Uterus (tissue), 4 donors: ENCODE measurements around the gene PFKM. TPM values are rescaled to one million over a fixed set of nuclear protein-coding genes. Genes with fewer than 3 reads are reported as not detected.

Experiments
- DNase-seq, 2 donors: peaks; one replicate each; pipeline ENCODE4 v3.0.0-alpha.2; 2019 to 2020
- H3K27ac ChIP-seq, 2 donors: fragments of 200-600 bp; sonication (generic); 1 replicate in 1 of 2; 2 replicates in 1 of 2; pipeline ENCODE4 v1.5.1; 2016 to 2018
- H3K27me3 ChIP-seq, 2 donors: fragments of 200-600 bp; sonication (generic); one replicate each; pipeline ENCODE4 v1.5.1; 2018 to 2019; ENCODE audit warnings: control low read depth in 1 of 2
- H3K36me3 ChIP-seq, 2 donors: fragments of 200-600 bp; sonication (generic); one replicate each; pipeline ENCODE4 v1.5.1; 2019; ENCODE audit warnings: control low read depth in 1 of 2
- H3K4me1 ChIP-seq, 2 donors: fragments of 200-600 bp; sonication (generic); one replicate each; pipeline ENCODE4 v1.5.1; 2018 to 2019; ENCODE audit warnings: control low read depth in 1 of 2
- H3K4me3 ChIP-seq, 2 donors: fragments of 200-600 bp; sonication (generic); 1 replicate in 1 of 2; 2 replicates in 1 of 2; pipeline ENCODE4 v1.5.1; 2018 to 2019; ENCODE audit warnings: mild to moderate bottlenecking in 1 of 2
- H3K9me3 ChIP-seq, 2 donors: fragments of 200-600 bp; sonication (generic); one replicate each; pipeline ENCODE4 v1.5.1; 2019; ENCODE audit warnings: control low read depth in 1 of 2
- CTCF ChIP-seq, 4 experiments: fragments of 200-600 bp in 2 of 4; fragments of 450-650 bp in 2 of 4; sonication (generic) in 2 of 4; IDR thresholded peaks; one replicate each; pipeline ENCODE4 v1.5.1; 2016 to 2019; ENCODE audit warnings: antibody characterized with exemption in 4 of 4, mild to moderate bottlenecking in 2 of 4, moderate library complexity in 1 of 4
- POLR2A ChIP-seq, 2 donors: fragments of 450-650 bp; IDR thresholded peaks; one replicate each; pipeline ENCODE4 v1.6.1; 2016; ENCODE audit warnings: antibody characterized with exemption in 2 of 2, mild to moderate bottlenecking in 1 of 2, moderate library complexity in 1 of 2
- intact Hi-C: fragments of 100-400 bp; cut with DNase I; formaldehyde crosslinking; loops from one replicate; pipeline ENCODE4 v1.15.1; 2023; ENCODE audit warnings: low total_unique reads
- total RNA-seq, 4 donors: library from RNA; depleted of rRNA in 3 of 4; stranded (reverse); fragments of >200 nt in 3 of 4; gene quantifications; one replicate each; pipeline versions ENCODE4 v1.1.0 to v1.2.4, GENCODE V29; 2014 to 2023
- donor health status: DM: yes; HTN: yes; CAD: no.

PFKM gene
- total RNA-seq: 100 to 1,000 TPM in 1 of 4 donors, 10 to 100 TPM in 3; 30.9 to 150 (median 70.8) TPM

DNA sequence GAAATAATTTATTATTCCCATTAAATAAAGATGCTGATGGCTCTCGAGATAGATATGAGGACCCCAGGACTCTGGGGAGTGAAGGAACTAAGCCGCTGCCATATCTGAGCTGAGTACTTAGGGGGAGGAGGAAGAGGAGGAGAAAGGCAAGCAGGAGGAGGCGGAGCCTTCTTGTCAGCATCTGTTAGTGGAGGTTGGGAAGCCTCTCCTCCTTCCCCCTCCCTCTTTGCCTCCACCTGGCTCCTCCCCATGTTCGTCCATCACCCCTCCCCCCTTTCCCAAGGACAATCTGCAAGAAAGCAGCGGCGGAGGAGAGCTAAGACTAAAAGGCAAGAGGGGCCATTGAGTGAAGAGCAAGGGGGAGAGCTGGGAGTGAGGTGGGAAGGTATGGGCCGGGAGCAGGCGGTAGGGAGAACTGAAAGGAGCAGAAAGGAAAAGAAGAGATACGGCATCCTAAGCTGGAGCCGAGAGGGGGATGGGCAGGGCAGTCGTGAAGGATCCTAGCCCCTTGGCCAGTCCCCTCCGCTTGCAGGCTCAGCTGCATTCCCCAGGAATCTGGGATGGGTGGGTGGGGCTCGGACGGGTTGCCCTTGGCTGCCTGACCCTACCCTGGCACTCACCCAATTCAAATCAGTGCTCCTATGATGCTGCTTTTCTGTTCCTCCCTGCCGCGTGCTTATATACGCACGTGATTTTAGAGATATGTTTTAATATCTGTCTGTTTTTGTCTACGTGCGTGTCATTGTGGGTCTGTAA, at the start of gene PFKM:
TSS of gene PFKM (plus strand) at position 287 of the 756 bp plus-strand sequence. CDS start 3,411 bp downstream, outside the sequence.
- DNase-seq: peak; percentile 87 to 93
- Histone ChIP-seq H3K4me3 (peak within 1 kb of the TSS; percentile 43 to 73), H3K4me1 (peaks cover 0 to 7% of the 10 kb centered on the region in 2 donors), H3K36me3 (no peaks in the 10 kb centered on the region), H3K27ac (peak within 1 kb of the TSS; percentile 76 to 80), H3K27me3 (no peaks in the 10 kb centered on the region), H3K9me3 (no peaks in the 10 kb centered on the region)
- intact Hi-C loops: no loop called here
- TF ChIP-seq CTCF (IDR thresholded peaks at IDR 0.05) (no peak), POLR2A (IDR thresholded peaks at IDR 0.05) (peak in 1 of 2 donors; percentile 20)

GRCh38 chr12:48070033-48070432, 49.1 kb upstream of the PFKM start:
- no peaks in the 10 kb centered on the region for H3K4me1 ChIP-seq
- no peak for TF ChIP-seq POLR2A (IDR thresholded peaks at IDR 0.05)
- no peak for TF ChIP-seq CTCF (IDR thresholded peaks at IDR 0.05)
- no peaks in the 10 kb centered on the region for H3K9me3 ChIP-seq
- H3K4me3 ChIP-seq: no peak overlapping the region
- intact Hi-C loops: no loop called here
- DNase-seq: no peak
- no peaks in the 10 kb centered on the region for H3K36me3 ChIP-seq
- H3K27ac ChIP-seq: no peak overlapping the region
- H3K27me3 ChIP-seq: no peaks in the 10 kb centered on the region

DNA sequence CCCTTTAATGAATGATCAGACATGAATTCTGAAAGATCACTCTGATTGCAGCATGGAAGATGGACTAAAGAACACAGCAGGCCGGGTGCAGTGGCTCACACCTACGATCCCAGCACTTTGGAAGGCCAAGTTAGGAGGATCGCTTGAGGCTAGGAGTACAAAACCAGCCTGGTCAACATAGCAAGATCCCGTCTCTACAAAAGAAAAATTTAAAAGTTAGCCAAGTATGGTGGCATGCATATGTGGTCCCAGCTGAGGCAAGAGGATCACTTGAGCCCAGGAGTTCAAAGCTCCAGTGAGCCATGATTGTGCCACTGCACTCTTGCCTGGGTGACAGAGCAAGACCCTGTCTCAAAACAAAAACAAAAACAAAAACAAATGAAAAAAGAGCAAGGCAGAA, 48.4 kb upstream of the PFKM start:
- no peak for DNase-seq
- intact Hi-C loops: no loop called here
- H3K36me3 ChIP-seq: no peaks in the 10 kb centered on the region

DNA sequence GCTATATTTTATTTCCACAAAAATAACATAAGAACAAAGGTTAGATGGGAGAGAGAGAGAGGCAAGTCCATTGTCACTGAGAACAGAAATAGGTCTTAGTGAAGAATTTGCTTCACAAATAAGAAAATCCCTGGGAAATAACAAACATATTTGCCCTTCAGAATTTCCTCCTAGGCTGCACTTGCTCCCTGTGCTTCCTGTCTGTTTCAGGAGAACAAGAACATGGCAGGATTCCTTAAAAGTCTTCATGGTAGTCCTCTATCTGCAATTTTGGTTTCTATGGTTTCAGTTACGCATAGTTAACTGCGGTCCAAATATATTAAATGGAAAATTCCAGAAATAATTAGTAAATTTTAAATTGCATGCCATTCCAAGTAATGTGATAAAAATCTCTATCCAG, 47.4 kb upstream of the PFKM start:
- H3K9me3 ChIP-seq: no peaks in the 10 kb centered on the region
- no peak for TF ChIP-seq POLR2A (IDR thresholded peaks at IDR 0.05)
- no peak for TF ChIP-seq CTCF (IDR thresholded peaks at IDR 0.05)
- no peak overlapping the region for H3K4me3 ChIP-seq
- no peak for DNase-seq
- intact Hi-C loops: no loop called here
- H3K27ac ChIP-seq: no peak overlapping the region
- no peaks in the 10 kb centered on the region for H3K4me1 ChIP-seq
- H3K36me3 ChIP-seq: no peaks in the 10 kb centered on the region
- no peaks in the 10 kb centered on the region for H3K27me3 ChIP-seq

More for the DNA sequence above, 48.4 kb upstream of the PFKM start:
- Histone ChIP-seq H3K27ac (no peak overlapping the region), H3K9me3 (no peaks in the 10 kb centered on the region), H3K4me1 (no peaks in the 10 kb centered on the region), H3K27me3 (no peaks in the 10 kb centered on the region), H3K4me3 (no peak overlapping the region)
- TF ChIP-seq POLR2A (IDR thresholded peaks at IDR 0.05) (no peak), CTCF (IDR thresholded peaks at IDR 0.05) (no peak)

- DNase-seq: no peak
- H3K36me3 ChIP-seq: no peaks in the 10 kb centered on the region
- no peak overlapping the region for H3K27ac ChIP-seq
- intact Hi-C loops: no loop called here
- no peaks in the 10 kb centered on the region for H3K27me3 ChIP-seq
- H3K9me3 ChIP-seq: no peaks in the 10 kb centered on the region
- no peaks in the 10 kb centered on the region for H3K4me1 ChIP-seq
- no peak overlapping the region for H3K4me3 ChIP-seq
- TF ChIP-seq CTCF (IDR thresholded peaks at IDR 0.05): no peak
These were observed 46.9 kb upstream of the PFKM start for GRCh38 chr12:48072266-48072665.
